AG10803 (cell line): ENCODE results near the gene MXI1.
A peak's percentile ranks its signal among the peaks of the same experiment; 100 is the strongest.

Experiments
- DNase-seq: peaks from one replicate; pipeline ENCODE4 v3.0.0; 2010; ENCODE audit warnings: low read depth
- H3K4me3 ChIP-seq: 2 replicates; pipeline ENCODE4 v1.5.1; 2011; ENCODE audit warnings: mild to moderate bottlenecking, low read length, control low read depth
- TF ChIP-seq, protein P1 (sequence below): conservative IDR thresholded peaks from 2 replicates; pipeline ENCODE4 v1.5.1; 2011; ENCODE audit warnings: mild to moderate bottlenecking, low read length, control low read depth, inconsistent platforms

MXI1 gene

DNA sequence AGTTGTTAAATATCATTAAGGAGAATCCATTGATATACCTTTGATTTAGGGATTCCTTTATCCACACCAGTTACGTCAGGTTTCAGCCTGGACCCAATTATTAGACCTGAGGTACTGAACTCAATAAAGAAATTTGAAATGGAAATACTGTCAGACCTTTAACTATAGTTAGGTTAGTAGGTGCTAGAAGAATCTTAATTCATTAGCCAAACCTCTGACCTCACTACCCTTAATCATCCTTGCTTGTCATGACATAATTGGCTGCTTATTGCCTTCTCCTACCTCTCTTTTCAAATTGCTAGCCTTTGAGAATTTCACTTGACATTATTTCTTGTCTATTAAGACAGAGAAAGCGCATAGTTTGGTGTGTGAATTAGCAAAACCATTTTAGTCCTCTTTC is 70.2 kb downstream of the MXI1 start:
- DNase-seq = no peak
- H3K4me3 ChIP-seq = no peak overlapping the region
- TF ChIP-seq, protein P1, sequence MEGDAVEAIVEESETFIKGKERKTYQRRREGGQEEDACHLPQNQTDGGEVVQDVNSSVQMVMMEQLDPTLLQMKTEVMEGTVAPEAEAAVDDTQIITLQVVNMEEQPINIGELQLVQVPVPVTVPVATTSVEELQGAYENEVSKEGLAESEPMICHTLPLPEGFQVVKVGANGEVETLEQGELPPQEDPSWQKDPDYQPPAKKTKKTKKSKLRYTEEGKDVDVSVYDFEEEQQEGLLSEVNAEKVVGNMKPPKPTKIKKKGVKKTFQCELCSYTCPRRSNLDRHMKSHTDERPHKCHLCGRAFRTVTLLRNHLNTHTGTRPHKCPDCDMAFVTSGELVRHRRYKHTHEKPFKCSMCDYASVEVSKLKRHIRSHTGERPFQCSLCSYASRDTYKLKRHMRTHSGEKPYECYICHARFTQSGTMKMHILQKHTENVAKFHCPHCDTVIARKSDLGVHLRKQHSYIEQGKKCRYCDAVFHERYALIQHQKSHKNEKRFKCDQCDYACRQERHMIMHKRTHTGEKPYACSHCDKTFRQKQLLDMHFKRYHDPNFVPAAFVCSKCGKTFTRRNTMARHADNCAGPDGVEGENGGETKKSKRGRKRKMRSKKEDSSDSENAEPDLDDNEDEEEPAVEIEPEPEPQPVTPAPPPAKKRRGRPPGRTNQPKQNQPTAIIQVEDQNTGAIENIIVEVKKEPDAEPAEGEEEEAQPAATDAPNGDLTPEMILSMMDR = no peak

DNA sequence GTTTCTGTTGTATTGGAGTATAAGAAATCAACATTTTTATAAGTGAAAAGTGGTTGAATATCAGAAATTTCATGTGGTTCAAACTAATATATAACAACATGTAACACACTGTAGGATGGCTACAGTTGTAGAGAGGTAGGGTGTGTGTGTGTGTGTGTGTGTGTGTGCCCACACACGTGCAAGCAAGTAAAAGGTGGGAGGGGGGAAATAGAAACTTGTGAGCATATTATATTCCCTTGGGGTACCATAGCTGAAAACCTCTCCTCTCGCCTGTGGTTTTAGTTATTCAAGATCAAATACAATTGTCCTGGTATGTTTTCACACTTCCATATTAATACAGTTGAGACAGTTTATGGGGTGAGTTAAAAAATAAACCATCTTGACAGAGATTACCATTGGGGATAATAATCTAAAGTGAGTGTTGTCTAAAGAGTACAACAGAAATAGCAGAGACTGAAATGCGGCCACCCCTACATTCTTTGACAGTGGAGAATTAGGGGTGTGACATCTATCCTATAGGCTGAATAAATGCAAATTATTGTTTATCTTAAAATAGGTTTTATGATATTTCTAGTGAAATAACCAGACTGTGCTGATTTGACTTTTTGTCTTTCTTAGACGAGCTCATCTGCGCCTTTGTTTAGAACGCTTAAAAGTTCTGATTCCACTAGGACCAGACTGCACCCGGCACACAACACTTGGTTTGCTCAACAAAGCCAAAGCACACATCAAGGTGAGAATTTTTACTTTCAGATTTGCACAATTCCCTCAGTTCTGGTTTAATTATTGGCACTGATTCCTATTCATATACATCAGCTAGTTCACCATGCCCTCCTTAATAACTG is 71.4 kb downstream of the MXI1 start:
- DNase-seq = no peak
- TF ChIP-seq, protein P1 = no peak
- no peak overlapping the region for H3K4me3 ChIP-seq

DNA sequence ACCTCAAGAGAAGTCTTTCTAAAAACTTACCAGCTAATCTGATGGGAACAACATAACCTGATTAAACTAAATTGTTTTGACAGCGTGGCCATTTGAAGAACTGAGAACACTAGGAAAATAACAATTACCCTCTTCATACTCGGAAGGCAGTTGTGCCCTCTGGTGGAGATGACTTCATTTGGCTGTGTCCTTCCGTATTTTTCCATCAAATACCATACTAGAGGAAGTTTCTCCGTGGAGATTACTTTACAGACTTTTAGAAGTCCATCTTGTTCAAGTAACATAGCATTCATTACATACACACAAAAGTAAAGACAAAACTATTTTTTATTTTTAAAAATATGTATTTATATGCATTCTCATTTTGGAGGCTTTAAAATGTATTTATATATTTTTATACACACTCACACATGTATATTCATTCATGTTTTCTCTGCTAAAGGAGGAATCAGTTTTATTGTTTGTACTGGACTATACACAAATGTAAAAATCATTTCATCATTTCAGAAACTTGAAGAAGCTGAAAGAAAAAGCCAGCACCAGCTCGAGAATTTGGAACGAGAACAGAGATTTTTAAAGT is 72.1 kb downstream of the MXI1 start:
- H3K4me3 ChIP-seq = no peak overlapping the region
- TF ChIP-seq, protein P1 = peak; percentile 87
- DNase-seq = peak; percentile 69

DNA sequence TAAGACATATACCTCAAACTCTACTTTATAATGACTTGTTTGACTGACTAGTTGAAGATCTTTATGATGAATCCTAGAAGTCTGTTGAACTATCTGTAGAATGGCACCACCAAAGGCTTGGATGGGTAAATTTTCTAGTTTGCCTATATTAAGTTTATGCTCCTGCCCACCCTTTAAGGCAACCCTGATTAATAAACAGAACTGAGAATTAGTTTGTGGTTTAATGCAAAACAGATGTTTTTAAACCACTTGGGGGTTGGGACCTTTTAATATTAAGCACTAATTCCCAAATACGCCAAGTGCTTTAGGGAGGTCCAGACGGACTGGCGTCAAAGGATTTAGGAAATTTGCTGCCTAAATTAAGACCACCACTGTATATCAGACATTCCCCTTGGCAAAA is 76.9 kb downstream of the MXI1 start:
- TF ChIP-seq, protein P1 = no peak
- H3K4me3 ChIP-seq = no peak overlapping the region
- DNase-seq = no peak

DNA sequence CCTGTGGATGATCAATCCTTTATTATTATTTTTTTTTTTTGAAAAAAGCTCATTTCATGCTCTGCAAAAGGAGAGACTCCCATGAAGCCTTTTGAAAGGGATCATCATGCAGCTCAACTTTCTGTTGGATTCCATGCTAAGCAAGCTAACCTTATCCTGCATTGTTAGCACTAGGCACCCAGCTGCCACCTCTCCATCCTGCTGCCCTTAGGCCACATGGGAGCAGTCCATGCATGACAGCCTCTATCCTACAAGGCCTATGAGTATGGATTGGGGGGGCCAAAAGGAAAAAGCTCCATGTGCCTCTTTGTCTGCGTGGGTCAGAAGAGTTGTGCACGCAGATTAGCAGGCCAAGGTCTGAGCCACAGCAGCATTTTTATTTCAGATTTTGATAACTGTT is 78.1 kb downstream of the MXI1 start:
- H3K4me3 ChIP-seq = no peak overlapping the region
- TF ChIP-seq, protein P1 = no peak
- no peak for DNase-seq

DNA sequence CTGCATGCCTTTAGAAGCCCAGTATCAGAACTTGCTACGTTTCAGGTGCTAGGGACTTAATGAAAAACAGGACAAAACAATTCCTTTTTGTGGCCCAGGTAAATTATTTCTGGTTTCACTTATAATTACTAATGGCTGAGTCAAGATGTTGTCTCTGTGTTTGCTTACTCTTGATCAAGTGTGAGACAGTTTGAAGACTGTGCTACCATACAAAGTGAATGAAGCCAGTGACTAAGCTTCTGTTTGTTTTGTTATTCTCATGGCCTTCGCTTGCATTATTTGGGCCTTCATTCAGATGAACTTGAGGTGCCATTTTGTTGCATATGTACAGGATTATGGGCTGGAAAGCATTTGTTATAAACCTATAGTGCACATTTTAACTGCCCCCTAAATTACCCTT is 79.4 kb downstream of the MXI1 start:
- TF ChIP-seq, protein P1 = no peak
- no peak overlapping the region for H3K4me3 ChIP-seq
- DNase-seq = no peak

DNA sequence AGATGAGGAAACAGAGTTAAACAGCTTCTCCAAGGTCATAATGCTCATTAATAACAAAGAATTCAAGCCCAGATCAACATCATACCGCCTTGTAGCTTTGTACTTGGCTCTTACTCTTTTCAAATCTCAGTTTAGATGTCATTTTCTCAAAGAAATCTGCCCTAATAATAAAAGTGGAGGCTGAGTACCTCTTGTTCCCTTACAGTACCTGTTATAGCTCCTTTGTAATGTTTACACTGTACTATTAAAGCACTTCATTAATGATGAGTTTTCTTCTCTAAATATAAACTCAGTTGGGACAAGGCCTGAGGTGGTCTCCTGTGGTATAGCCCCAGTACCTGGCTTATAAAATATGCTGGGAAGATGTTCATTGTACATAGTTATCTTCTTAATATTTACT is 89.6 kb downstream of the MXI1 start:
- TF ChIP-seq, protein P1 = no peak
- DNase-seq = no peak
- no peak overlapping the region for H3K4me3 ChIP-seq
